ENCODE data around the gene LGR6.

- TF ChIP-seq CTCF (IDR thresholded peaks at IDR 0.05; ENCODE audit: low read length) = no peak
- TF ChIP-seq EZH2 (IDR thresholded peaks at IDR 0.05; ENCODE audit: borderline replicate concordance, low read length) = no peak
Measured at GRCh38 chr1:202323731-202324130, 130.1 kb downstream of the LGR6 start.

Measured in OCI-LY1 (cell line).